Measurements from ENCODE around the gene VPS8.
"Not testable (repeated sequence)": the region's sequence is repeated elsewhere in the genome, so short reads cannot be mapped to it uniquely, and the experiment has no call there.

The VPS8 gene

DNA sequence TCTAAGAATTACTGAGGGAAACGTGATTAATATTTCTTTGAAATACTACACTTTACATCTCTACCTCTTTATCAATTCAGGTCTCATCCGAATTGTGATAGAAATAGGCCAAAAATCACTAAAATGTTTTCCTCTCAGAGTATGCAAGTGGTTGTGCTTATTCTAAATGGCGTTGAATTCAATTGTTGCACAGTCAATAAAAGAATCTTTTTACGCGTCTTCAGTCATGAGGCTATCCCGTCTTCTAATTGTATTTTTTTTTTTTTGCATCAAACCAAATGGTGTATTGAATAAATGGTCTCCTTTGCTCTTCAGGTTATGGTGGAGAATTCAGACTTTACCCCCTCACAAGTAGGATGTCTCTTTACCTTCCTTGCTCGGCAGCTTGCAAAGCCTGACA, 112.6 kb downstream of the VPS8 start:
- DNase-seq (ENCODE audit: low read depth), result no peak

DNA sequence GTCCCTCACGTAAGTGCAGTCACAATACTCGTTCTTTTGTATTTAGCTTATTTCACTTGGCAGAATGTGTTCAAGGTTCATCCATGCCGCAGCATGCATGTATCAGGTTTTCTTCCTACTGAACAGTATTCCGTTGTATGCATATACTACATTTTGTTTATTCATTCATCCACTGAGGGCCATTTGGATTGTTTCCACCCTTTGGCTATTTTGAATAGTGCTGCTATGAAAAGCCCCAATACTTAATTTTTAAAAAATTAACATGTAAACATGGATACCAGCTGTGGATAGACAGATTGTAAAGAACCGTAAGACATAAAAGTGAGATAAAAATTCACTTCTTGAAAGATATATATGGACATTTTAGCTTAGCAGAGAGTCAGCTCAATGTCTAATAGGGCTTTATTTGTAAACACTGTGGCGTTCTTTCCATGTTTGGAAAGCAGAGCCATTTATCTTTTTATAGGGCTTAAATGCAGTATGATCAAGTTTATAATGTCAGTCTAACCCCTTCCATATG, 115.9 kb downstream of the VPS8 start:
- DNase-seq (ENCODE audit: low read depth), result no peak

GRCh38 chr3:184932777-184933176, 120.8 kb downstream of the VPS8 start:
- no peak for DNase-seq (ENCODE audit: low read depth)

GRCh38 chr3:184937611-184938010, 125.6 kb downstream of the VPS8 start:
- no peak for DNase-seq (ENCODE audit: low read depth)

- DNase-seq (ENCODE audit: low read depth), result no peak
Observed at GRCh38 chr3:184941408-184941807, 129.4 kb downstream of the VPS8 start.

GRCh38 chr3:184942735-184943134, 130.8 kb downstream of the VPS8 start:
- DNase-seq (ENCODE audit: low read depth), result no peak

DNA sequence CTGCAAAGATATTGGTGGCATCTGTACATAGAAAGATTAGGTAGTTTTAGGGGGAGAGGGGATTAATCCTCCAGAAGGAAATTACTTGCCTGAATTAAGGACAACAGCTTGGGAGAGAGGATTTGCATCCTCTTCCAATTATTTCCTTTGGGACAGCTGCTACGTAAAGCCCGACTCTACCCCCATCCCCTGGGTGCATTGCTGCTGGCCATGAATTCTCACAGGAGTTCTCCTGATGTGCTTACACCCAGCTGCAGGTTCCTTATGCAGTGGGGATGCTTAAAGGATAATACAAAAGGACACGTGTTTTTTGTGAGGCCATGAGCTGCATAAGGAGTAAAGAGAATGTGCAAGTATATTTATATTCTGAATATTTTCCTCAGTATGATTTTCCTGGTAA, 132.3 kb downstream of the VPS8 start:
- DNase-seq (ENCODE audit: low read depth), result no peak

GRCh38 chr3:184945886-184946625, 134.1 kb downstream of the VPS8 start:
- peak; percentile 30 for DNase-seq (ENCODE audit: low read depth)

GRCh38 chr3:184946917-184947316, 135.0 kb downstream of the VPS8 start:
- DNase-seq (ENCODE audit: low read depth), result no peak

GRCh38 chr3:184949251-184949965, 137.4 kb downstream of the VPS8 start:
- DNase-seq (ENCODE audit: low read depth), result no peak

GRCh38 chr3:184950816-184951215, 138.8 kb downstream of the VPS8 start:
- not testable (repeated sequence) for DNase-seq (ENCODE audit: low read depth)

DNA sequence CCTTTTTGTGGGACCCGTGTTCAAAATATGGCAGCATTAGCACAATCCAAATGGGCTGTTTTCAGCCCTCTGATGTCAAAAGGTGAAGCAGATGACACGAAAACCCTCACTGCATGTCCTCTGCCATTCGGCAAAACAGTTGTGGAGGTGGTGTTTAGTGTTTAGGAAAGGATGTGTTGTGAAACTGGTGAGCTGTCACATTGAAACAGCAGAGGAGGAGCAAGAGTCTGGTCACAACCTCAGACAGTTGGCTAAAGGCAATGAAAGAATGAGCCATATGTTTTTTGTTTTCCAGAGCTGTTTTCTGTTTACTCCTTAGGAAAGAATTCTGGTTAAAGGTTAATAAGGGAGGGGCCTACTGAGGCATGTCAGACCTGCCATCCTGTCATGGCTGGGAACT, 140.7 kb downstream of the VPS8 start:
- no peak for DNase-seq (ENCODE audit: low read depth)

GRCh38 chr3:184953401-184953800, 141.4 kb downstream of the VPS8 start:
- DNase-seq (ENCODE audit: low read depth), result peak; percentile 85

DNA sequence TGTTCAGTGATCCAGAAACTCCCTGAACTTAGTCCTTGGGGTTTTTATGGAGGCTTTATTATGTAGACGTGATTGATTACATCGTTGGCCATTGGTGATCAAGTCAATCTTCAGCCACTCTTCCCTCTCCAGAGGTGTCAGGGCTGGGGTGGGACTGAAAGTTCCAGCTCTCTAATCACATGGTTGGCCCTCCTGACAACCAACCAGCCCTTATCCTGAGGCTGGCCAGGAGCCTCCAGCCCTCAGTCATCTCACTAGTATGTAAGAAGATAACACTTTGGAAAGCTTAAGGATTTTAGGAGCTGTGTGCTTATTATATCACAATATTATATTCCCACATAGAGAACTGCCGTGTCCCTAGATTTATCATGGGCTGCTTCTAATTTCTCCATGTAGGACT, 142.3 kb downstream of the VPS8 start:
- no peak for DNase-seq (ENCODE audit: low read depth)

- DNase-seq (ENCODE audit: low read depth), result not testable (repeated sequence)
Observed at GRCh38 chr3:184954851-184955250, 142.9 kb downstream of the VPS8 start.

GRCh38 chr3:184965639-184966430, 153.9 kb downstream of the VPS8 start:
- no peak for DNase-seq (ENCODE audit: low read depth)

- DNase-seq (ENCODE audit: low read depth), result no peak
Observed at GRCh38 chr3:184968115-184968514, 156.1 kb downstream of the VPS8 start.

DNA sequence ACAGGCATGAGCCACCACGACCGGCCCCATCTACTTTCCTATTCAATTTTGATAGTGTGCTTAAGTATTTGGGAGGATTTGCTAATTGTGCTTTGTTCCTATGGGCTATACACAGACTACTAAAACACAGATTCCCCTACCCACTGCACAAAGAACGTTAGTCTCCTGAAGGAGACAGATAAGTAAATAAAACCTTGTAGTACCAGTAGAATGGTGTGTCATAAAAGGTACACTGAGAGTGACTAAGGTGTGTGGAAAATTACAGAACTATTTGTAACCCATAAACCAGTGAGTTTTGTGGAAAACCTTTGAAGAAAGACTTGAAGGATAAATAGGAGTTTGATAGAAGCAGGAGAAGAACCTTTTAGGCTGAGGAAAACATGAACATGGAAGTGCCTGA, 158.2 kb downstream of the VPS8 start:
- DNase-seq (ENCODE audit: low read depth), result no peak

DNA sequence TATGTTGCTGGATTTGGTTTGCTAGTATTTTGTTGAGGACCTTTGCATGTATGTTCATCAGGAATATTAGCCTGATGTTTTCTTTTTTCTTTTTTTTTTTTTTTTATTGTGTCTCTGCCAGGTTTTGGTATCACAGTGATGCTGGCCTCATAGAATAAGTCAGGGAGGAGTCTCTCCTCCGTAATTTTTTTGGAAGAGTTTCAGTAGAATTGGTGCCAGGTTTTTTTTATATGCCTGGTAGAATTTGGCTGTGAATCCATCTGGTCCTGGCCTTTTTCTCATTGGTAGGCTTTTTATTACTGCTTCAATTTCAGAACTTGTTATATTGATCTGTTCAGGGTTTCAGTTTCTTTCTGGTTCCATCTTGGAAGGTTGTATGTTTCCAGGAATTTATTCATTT, 165.8 kb downstream of the VPS8 start:
- no peak for DNase-seq (ENCODE audit: low read depth)

- no peak for DNase-seq (ENCODE audit: low read depth)
Observed at GRCh38 chr3:184981071-184981470, 169.1 kb downstream of the VPS8 start.

DNA sequence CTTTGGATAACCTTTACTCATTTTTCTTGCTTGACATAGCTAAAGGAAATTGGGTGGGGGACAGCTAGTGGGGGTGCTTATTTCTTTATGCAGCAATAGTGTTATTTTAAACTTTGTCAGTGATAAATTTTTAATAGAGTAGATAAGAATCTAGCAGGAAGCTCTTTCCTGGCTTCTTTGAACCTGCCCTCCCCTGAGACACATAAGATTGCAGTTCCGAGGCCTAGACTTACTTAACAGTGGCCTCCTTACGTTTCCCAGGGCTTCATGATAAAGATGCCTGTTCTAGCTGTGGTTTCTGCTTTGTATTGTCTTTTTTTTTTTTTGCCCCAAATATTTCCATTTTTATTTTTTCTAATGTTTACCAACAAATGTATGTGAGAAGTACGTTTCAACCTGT, 170.1 kb downstream of the VPS8 start:
- no peak for DNase-seq (ENCODE audit: low read depth)

GRCh38 chr3:184985586-184985985, 173.6 kb downstream of the VPS8 start:
- DNase-seq (ENCODE audit: low read depth), result no peak
